Measurements from ENCODE around the gene CHI3L2. TPM values are rescaled to one million over a fixed set of nuclear protein-coding genes. Genes with fewer than 3 reads are reported as not detected.

CHI3L2 gene
- polyA plus RNA-seq, 4 donors, result 0.11 to 0.31 TPM; not detected in 2

DNA sequence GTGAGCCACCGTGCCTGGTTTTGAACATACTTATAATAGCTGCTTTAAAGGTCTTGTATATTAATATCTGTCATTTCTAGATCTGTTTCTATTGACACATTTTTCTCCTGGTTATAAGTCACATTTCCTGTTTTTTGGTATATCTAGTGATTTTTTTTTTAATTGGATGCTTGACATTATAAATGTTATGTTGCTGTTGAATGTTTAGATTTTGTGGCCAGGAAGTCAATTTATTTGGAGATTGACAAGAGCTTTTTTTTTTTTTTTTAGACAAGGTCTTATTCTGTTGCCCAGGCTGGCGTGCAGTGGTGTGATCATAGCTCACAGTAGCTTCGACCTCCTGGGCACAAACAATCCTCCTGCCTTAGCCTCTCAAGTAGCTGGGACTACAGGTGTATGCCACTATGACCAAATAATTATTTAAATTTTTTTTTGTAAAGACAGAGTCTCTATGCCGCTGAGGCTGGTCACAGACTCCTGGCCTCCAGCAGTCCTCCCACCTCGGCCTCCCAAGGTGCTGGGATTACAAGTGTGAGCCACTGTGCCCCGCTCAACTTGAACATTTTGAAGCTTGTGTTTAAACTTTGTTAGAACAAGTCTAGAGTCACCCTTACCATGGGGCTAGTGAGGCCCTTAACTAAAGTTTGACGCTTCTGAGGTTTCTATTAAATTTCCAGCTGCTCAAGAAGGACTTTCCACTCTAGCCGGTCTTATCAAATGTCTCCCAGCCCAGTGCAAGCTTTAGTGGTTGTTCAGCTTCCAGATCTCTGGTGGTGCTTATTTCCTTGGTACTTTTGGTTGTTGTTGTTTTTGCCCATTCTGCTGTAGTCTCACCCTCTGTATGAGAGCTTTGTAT, 8.6 kb upstream of the CHI3L2 start:
- DNase-seq (ENCODE audit: low read depth in 4 of 4, low spot score in 3 of 4), result no peak

DNA sequence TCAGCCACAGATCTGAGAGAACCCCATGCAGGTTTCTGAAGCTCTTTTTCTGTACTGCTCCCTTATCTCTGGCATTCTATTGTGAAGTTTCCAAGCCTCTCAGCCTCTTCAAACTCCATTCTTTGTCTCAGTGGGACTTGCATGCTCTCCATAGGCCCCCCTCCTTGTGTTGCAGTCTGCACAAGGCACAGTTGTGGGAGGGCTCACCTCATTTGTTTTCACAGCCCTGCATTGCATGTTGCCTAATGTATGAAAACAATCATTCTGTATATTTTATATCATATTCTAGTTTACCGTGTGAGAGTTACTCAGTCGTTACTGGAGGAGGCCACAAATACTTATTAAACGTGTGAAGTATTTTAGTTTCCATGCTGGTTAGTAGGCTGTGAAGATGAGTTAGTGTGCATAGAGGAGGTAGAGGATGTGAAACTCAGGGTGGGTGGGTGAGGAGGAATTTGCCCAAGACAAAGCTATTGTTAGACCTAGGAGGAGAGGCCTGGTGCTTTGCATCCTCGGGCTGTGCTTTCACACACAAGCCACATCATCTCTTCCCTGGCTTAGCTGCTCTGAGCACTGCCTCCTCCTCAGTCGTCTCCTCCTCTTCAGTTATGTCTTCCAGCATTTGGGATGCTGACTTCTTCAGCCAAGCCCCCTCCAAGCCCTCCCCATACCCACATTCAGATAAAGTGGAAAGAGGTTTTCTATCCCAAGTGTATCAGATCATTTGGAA, 7.8 kb upstream of the CHI3L2 start:
- DNase-seq (ENCODE audit: low read depth in 4 of 4, low spot score in 3 of 4), result no peak

DNA sequence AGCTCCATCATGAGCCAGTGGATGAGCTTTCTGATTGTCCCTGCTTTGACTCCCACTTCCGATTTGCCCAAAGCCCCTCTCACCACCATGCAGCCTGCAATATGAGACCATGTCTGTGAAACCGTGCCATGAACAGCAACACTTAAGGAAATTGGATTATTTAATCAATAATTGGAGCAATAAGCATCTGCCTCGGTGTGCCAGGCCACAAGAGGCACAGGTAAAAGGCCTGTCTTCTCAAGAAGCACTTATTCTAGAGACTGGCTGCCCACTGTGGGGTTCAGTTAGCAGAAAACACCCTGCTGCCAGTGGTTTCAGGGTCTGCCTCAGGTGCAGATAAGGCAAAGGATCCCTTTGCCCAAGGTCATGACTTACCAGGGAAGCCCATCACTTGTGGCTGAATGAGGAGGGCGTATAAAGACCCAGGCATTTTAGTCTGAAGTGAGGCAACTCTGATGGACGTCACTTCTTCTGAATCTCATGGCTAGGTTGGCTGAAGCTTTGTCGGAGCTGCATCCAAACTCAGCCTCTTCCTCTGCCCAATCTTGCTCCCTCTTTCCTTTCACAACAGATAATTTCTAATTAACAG, 7.1 kb upstream of the CHI3L2 start:
- DNase-seq (ENCODE audit: low read depth in 4 of 4, low spot score in 3 of 4), result no peak

DNA sequence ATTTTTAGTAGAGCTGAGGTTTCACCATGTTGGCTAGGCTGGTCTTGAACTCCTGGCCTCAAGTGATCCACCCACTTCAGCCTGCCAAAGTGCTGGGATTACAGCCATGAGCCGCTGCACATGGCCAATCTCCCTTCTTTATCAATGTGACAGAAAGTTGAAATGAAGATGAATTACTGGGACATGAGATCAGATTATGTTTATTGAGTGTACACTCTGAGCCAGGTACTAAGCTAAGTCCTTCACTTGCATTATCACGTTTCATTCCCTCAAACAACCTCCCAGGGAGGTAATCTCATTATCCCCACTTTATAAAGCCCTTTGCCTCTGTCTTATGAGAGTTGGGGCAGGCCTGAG, 6.3 kb upstream of the CHI3L2 start:
- no peak for DNase-seq (ENCODE audit: low read depth in 4 of 4, low spot score in 3 of 4)

DNA sequence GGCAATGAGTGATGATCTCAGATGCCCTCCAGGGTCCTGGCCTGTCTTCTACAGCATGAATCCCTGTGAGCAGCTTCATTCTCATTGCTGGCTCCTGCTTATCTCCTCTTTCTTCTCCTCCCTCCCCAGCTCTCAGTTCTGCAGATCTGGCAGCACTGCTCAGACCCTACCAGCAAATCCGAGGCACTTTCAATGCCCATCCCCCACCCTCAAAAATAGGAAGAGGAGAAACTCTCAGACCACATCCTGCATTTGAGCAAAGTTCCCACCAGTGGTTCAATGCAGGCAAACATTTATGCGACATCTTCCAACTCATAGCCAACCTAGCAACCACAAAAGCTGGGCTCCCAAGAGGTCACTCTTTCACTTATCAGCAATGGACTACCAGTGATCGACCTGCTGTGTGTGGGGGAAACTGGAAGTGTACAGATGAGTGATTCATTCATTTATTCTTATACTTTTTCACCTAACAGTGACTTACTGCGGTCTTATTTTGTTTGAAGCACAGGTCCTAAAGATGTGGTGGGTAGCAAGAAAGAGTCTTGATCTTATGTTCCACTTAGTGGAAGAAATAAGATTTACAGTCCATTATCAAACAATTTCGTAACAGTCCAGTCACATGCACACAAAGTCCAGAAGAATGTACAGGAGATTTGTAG, 5.8 kb upstream of the CHI3L2 start:
- no peak for DNase-seq (ENCODE audit: low read depth in 4 of 4, low spot score in 3 of 4)

DNA sequence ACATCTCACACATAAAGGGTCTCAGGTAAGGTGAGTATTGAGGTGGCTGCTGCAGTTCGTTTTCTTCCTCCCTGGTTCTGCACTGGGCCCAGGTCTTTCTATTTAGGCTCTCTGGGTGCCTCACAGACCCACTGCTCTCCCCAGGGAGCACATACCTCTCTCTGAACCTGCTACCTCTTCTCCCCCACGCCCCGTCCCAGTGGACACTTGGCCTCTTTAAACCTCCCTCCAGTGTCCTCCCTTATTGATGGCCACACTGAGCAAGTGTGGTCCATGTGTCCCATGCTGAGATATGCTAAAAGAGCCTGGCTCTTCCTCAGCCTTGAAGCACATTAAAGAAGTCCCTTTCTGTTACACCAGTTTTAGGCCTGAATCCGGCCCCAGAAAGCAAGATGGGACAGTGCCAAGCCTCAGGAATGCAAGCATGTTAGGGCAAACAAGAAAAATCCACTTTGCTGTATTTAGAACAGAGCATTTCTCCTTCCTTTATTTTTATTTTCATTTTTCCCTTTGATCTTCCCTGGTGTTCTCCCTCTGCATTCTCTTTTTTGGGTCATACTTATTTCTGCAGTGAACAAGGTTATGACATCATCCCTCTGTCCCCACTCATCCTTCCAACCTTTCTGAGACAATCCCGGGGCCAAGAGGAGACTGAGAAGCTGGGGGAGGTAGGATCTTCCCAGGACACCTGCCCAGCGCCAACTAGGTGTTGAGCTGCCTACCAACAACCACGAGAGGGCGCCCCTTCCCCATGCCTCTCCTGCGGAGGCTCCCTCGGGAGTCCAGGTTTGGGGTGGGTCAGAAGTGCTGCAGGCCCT, 5.0 kb upstream of the CHI3L2 start:
- no peak for DNase-seq (ENCODE audit: low read depth in 4 of 4, low spot score in 3 of 4)

DNA sequence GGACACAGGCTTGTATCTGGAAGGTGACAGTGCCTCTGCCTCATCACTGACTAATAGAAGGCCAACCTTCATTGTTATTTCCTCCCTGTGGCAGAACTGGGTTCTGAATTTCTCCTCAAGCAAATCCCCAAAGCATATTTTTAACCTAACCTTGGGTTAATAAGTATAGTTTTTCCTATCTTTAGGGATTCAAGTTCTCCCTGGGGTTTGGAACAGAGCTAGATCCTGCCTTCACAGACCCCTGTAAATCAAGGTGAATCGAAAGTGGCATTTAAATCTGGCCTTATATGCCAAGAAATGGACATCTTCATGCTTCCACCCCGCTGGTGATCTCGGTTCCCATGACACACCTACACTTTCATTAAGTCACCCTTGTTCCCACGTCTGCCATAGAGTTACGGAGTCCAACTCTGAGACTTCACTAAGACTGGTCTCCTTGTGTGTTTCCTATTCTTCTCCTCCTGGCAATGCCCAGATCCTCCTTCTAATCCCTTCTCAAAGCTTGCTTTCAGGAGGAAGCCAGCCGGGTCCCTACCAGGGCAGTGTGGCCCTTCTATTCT, 4.3 kb upstream of the CHI3L2 start:
- no peak for DNase-seq (ENCODE audit: low read depth in 4 of 4, low spot score in 3 of 4)

DNA sequence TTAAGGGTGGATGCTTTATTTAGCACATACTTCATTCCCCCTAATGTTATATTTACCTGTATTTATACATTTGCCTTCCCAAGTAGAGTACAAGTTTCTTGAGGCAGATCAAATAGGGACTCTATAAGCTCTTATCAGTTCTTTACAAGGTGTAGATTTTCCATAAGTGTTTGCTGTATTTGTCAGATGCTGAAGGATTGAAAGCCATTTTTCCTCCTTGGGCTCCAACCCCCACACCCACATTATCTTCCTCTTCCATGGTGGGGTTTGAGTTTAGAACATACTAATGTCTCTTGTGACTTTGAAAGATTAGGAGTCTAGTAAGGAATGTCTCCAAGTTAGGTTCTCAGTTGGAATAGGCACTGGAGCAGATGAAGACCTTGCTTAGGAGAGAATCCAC, 2.4 kb upstream of the CHI3L2 start:
- DNase-seq (ENCODE audit: low read depth in 4 of 4, low spot score in 3 of 4), result no peak

DNA sequence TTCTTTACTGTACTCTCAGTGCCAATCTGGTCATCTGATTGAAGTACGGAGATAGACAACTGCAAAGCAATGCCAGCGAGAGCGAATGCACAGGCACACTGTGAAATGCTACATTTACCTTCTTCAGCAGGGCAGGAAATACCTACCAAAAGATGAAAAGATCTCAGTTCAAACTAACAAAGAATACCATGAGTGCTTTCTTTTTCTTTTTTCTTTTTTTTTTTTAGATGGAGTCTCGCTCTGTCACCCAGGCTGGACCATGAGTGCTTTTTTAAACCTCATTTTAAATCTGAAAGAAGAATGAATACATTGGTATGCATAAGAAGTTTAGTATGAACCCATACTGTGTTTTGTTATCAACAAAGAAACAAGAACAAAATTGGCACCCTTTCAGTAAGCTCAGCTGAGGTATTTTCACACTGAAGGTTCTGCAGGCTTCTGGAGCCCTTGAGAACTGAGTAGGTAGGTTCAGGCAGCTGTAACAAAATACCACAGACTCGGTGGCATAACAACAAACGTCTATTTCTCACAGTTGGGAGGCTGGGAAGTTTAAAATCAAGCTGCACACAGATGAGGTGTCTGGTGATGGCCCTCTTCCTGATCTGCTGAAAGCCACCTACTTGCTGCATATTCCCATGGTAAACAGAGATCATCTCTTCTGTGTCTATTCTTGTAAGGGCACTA, 1.7 kb upstream of the CHI3L2 start:
- DNase-seq (ENCODE audit: low read depth in 4 of 4, low spot score in 3 of 4), result no peak

DNA sequence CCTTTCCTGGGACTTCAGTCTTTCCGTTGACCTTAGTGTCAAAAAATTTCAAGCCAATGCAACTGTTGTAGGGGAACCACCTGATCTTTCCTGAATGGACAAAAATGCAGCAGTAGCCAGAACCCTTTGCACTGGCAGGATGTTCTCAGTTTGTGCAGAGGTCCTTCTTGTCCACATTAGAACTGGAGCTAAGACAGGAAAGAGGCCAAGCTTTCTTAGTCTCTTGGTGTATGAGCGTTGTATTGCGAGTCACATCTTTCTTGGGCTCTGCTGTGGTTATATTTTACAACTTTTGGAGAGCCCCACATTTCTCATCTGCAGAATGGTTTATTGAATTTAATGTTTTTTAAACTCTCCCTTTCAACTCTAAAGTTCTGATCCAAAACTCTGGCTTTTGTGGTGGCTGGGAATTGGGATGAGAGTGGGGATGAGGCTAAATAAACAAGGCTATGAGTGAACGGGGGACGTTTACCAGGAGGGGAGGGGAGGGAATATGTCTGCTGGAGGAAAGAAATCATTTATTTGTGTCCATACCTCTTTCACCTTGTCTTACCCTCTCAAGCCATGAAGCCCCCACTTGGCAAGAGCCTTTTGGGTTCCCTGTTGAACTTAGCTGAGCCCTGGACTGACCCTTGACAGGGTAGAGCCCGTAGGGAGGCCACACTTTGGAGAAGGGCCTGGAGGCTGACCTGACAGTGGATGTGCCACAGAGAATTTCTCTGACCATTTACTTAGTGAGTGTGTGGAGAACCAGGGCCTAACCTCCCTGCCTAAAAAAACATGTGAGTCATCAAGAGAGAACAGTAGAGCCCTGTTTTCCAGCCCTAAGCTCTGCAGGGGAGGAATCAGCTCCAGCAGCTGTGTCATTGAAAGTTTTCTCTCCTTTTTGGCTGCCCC, 586 bp downstream of the CHI3L2 start:
- no peak for DNase-seq (ENCODE audit: low read depth in 4 of 4, low spot score in 3 of 4)

DNA sequence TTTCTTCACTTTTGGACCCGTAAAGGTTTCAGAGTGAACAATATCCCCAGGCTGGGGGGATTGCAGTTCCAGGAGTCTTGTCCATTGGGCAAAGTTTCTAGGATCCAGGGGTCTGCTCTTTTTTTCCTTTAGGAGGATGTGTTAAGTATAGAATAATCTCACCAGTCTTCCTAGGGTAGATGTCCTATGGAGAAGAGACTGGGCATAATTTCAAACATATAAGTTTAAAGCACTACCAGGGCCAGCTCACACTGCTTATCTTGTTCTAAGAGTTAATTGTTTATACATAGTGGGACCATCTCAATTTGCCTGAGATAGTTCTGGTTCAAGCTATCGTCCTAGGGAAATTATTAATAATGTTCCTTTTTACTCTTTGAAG, 1.2 kb downstream of the CHI3L2 start:
- DNase-seq (ENCODE audit: low read depth in 4 of 4, low spot score in 3 of 4), result no peak

DNA sequence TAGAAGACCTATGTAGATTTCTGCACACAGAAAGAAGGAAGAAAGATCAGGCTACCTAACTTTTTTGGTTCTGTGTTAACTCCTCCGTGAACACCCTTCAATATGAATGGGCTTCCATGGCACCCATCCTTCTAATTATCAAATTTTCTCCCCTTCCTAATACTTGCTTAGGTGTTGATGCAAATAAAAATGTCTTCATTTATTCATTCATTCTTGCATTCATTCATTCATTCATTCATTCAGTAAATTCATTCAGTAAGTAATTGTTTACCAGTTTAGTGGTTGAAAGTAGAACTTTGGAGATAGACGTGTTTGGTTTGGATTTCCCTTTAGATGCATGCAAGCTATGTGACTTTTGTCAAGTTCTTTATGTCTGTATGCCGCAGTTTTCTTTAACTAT, 4.6 kb downstream of the CHI3L2 start:
- no peak for DNase-seq (ENCODE audit: low read depth in 4 of 4, low spot score in 3 of 4)

DNA sequence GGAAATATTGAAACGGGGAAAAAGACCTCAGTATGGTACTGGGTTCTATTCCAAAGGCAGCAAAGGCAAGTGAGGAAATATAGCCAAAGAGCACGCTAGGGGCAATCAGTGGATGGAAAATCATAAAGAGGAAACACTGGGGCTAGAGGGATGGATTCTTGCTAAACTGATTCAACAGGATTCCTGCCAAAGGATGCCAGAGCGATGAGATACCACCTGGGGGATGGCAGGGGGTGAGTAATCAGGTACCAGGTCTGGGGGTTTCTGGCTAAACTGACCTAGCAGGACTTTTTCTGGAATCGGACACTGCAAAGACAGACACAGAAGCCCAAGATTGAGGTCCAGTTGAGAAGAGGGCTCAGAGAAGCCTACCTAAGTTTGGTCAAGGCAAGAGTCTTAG, 6.7 kb downstream of the CHI3L2 start:
- no peak for DNase-seq (ENCODE audit: low read depth in 4 of 4, low spot score in 3 of 4)

DNA sequence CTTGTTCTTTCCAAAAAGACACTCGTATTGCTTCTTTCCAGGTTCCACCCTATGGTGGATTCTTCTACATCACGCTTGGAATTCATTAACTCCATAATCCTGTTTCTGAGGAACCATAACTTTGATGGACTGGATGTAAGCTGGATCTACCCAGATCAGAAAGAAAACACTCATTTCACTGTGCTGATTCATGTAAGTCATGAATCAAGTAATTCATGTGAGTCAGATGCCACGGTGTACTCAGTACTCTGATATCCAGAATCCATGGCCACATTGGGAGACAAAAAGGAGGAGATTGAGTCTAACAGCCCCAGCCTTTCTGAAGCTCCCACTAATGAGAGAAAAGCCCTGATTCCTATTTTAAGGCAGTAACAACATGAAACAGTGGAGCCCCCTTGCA, 7.4 kb downstream of the CHI3L2 start:
- no peak for DNase-seq (ENCODE audit: low read depth in 4 of 4, low spot score in 3 of 4)

DNA sequence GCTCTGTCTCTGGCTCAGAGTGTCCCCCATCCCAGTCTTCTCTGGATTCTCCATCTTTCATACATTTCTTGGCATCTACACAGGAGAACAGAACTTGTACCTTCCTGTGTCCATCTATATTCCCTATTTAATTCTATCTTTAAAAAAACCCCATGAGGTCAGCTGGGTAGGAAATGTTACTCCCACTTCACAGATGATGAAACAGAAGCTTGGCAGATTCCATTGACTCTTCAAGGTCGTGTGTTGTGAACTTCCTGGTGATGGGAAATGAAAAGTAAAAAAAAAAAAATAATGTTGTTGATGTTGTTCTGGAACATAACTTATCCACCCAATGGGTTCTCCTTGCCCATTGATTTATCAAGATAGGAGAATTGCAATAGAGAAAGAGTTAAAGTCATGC, 8.9 kb downstream of the CHI3L2 start:
- DNase-seq (ENCODE audit: low read depth in 4 of 4, low spot score in 3 of 4), result no peak

DNA sequence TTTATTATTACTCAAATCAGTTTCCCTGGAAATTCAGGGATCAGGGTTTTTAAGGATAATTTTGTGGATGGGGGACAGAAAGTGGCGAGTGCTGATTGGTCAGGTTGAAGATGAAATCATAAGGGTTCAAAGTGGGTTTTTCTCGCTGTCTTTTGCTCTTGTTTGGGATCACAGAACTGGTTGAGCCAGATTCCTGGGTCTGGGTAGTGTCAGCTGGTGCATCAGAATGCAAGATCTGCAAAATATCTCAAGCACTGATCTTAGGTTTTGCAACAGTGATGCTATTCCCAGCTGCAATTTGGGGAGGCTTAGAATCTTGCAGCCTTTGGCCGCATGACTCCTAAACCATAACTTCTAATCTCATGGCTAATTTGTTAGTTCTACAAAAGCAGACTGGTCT, 9.3 kb downstream of the CHI3L2 start:
- no peak for DNase-seq (ENCODE audit: low read depth in 4 of 4, low spot score in 3 of 4)

DNA sequence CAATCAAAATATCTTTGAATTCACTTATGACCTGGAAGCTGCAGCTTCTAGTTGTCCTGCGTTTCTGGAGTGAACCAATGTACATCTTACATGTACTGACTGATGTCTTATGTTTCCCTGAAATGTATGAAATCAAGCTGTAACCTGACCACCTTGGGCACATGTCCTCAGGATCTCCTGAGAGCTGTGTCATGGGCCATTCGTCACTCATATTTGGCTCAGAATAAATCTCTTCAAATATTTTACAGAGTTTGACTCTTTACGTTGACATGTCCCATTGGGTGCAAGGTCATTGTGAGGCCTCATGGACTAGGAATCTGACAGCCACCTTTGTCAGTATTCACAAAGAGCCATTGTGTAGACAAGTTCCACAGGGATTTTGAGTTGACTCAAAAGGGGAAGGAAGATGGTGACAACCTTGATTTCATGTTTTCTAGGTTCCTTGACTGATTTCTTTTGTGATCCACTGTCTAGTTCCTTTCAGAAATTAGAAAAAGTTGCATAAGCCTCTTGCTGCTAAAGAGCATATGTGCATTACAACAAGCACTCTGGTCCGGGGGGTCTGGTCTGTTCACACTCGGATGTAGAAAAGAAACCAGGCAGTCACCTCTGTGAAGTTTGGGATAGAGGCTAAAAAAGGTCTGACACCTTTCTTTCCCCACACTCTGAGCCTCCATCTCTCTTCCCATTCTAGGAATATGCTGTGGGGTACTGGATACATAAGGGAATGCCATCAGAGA, 10.7 kb downstream of the CHI3L2 start:
- DNase-seq (ENCODE audit: low read depth in 4 of 4, low spot score in 3 of 4), result no peak

DNA sequence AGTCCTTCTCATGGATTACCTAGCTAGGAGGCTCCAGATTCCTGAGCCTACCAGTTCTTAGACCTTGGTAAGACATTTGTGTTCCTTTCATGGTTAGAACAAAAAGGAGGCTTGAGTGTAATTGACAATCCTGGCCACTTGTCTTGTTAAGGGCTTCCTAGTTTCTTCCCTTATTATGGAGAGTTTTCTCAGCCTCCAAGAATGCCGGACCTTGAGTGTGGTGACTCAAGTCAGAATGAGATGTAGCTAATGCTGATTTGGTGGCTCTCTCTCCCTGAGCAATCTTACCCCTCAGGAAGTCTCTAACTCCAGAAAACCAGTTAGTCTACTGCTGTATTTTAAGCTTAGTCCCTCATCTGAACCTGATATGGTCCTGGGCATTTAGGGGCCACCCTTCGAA, 14.3 kb downstream of the CHI3L2 start:
- DNase-seq (ENCODE audit: low read depth in 4 of 4, low spot score in 3 of 4), result no peak

All from left renal pelvis (tissue), 4 donors.